Activated CD4-positive, alpha-beta T cell treated with anti-CD3 and anti-CD28 coated beads for 1 hour (primary cell): Measurements from ENCODE around the gene KCTD5.
"Not testable (repeated sequence)": the region's sequence is repeated elsewhere in the genome, so short reads cannot be mapped to it uniquely, and the experiment has no call there.

Experiments used
- DNase-seq: peaks from one replicate; pipeline ENCODE4 v3.0.0-alpha.2; 2020

KCTD5 gene

GRCh38 chr16:2682209-2683021 lies at the start of gene KCTD5:
Gene KCTD5, plus strand, starts transcription at chr16:2682523. Its CDS starts 26 bp downstream, at chr16:2682549.
- peak; percentile 93 for DNase-seq

- peak; percentile 16 for DNase-seq
Measured at GRCh38 chr16:2639071-2639721, 43.1 kb upstream of the KCTD5 start.

GRCh38 chr16:2639722-2640072 lies 42.6 kb upstream of the KCTD5 start:
- DNase-seq: not testable (repeated sequence)

- DNase-seq: not testable (repeated sequence)
Measured at GRCh38 chr16:2642561-2642960, 39.8 kb upstream of the KCTD5 start.

GRCh38 chr16:2644754-2645453 lies 37.4 kb upstream of the KCTD5 start:
- not testable (repeated sequence) for DNase-seq

GRCh38 chr16:2651268-2651871 lies 31.0 kb upstream of the KCTD5 start:
- DNase-seq: not testable (repeated sequence)

- not testable (repeated sequence) for DNase-seq
Measured at GRCh38 chr16:2653915-2654314, 28.4 kb upstream of the KCTD5 start.

- DNase-seq: not testable (repeated sequence)
Measured at GRCh38 chr16:2654949-2655348, 27.4 kb upstream of the KCTD5 start.

- no peak for DNase-seq
Measured at GRCh38 chr16:2656985-2657384, 25.3 kb upstream of the KCTD5 start.

GRCh38 chr16:2657803-2658202 lies 24.5 kb upstream of the KCTD5 start:
- DNase-seq: not testable (repeated sequence)

- DNase-seq: not testable (repeated sequence)
Measured at GRCh38 chr16:2659560-2659959, 22.8 kb upstream of the KCTD5 start.

GRCh38 chr16:2660014-2660662 lies 22.2 kb upstream of the KCTD5 start:
- DNase-seq: not testable (repeated sequence)

- not testable (repeated sequence) for DNase-seq
Measured at GRCh38 chr16:2660755-2661373, 21.5 kb upstream of the KCTD5 start.

- DNase-seq: no peak
Measured at GRCh38 chr16:2663553-2664546, 18.5 kb upstream of the KCTD5 start.

- no peak for DNase-seq
Measured at GRCh38 chr16:2664574-2664982, 17.7 kb upstream of the KCTD5 start.

- not testable (repeated sequence) for DNase-seq
Measured at GRCh38 chr16:2666671-2667070, 15.7 kb upstream of the KCTD5 start.

GRCh38 chr16:2669587-2669986 lies 12.7 kb upstream of the KCTD5 start:
- DNase-seq: not testable (repeated sequence)

- peak; percentile 45 for DNase-seq
Measured at GRCh38 chr16:2670017-2670416, 12.3 kb upstream of the KCTD5 start.

GRCh38 chr16:2671193-2671592 lies 11.1 kb upstream of the KCTD5 start:
- not testable (repeated sequence) for DNase-seq

- DNase-seq: no peak
Measured at GRCh38 chr16:2671741-2672140, 10.6 kb upstream of the KCTD5 start.
